Stimulated activated CD4-positive, alpha-beta T cell treated with anti-CD3 and anti-CD28 coated beads, TNF-alpha, amount 100 ng/mL, for 48 hours (primary cell): Measurements from ENCODE around the gene MAP3K5.

Source experiments
- DNase-seq, 3 donors: peaks; one replicate each; pipeline ENCODE4 v3.0.0-alpha.2; 2020; ENCODE audit warnings: low read depth in 3 of 3

Gene MAP3K5

DNA sequence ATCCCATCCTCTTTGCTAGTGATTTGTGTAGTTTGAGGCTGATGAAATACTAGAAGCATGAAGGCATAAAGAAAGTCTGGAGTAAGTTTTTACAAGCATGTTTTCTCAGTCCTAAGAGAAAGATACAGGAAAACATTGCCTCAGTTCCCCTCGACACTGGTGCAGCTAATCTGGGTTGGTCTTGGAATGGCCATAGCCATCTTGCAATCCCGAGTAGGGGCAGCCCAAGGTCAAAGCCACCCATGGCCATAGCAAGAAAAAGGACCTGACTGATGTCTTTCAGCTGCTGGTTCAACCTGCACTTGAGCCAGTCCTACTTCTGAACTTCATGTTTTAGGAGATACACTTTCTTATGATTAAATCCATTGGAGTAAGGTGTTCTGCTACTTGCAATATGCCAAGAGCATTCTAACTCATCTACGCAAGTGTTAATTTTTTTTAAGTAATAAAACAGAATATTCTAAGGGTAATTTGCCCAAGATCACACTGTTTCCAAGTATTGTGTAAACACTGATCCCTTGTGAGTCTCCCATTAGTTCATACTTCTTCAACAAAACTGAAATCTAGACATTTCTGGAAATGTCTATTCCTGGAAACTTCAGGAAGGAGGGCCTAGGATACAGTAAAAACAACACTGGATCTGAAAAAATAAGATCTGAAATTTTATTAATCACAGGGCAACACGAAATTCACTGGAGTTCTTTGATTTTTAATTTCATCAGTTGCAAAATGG is 108.9 kb downstream of the MAP3K5 start:
- no peak for DNase-seq

DNA sequence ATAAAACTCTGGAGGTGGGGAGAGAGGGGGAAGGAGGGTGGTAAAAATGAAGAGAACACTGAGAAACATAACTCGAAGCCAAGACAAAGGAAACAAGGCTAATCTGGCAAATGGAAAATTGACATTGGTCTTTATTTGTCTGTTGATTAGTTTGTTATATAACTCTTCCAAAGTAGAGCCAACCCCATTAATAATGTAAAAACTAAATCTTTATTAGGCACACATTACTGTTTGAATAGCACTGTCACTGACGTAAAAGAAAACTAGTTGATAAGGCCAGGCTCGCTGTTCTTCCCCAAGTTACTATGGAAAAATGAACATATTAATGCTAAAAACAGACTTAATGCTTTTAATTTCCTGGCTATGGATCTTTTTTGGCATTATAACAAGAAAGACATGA is 110.0 kb downstream of the MAP3K5 start:
- DNase-seq, result no peak

DNA sequence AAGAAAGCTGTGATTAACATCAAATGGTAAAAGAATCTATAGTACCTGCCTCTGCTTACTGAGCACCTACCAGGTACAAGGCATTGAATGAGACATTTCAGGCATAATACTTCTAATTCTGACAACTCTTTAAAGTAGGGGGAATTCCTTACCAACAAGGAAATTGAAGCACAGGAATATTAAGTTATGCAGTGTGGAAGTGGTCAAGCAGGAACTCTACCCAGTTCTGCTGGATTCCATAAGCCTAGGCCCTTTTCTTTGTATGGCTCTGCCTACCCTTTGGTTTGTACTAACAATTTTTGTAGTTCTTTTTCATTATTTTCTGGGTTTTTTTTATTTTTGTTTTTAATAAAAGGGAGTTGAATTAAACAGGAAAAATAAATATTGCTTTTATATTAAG is 114.5 kb downstream of the MAP3K5 start:
- no peak for DNase-seq

DNA sequence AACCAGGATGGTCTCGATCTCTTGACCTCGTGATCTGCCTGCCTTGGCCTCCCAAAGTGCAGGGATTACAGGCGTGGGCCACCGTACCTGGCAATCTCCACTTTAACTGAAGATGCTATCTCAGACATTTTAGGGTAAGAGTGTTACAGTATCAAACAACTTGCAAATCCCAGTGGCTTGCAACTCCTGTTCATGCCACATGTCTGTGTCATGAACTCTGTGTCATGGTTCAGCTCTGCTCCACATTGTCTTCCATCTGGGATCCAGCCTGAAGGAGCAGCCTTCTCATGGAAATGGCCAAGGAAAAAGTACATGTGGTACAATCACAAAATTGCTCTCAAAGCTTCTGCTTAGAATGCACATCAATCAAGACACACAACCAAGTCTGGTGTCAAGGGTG is 114.9 kb downstream of the MAP3K5 start:
- no peak for DNase-seq

DNA sequence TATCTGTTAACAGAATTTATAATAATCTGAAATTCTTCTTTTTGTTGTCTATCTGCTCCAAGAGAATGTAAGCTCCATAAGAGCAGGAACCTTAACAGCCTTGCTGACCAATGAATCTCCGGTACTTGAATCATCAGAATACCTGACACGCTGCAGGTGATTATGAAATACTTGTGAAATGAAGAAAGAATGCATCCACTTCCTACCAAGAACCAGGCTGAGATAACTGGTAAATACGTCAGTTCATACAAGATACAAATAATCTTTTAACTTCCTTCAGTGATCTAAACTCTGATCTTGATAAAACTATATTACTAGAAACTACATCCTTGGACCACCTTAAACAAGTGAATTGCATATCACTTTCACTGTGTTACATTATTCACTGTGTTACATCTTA is 116.2 kb downstream of the MAP3K5 start:
- no peak for DNase-seq

DNA sequence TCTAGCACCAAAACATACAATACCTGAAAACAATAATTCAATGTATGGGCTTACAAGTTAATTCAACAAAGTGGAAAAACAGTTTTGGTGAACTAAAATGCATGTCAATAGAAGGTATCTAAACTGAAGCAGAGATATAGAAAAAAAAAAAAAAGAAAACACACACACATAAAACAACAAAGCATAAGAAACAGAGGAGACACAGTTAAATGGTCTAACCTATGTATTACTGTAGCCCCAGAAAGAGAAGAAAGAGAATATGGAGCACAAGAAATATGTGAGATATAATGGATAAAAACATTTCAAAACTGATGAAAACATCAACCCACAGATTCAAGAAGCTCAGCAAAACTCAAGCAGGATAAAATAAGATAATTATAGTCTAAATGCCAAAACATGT is 118.7 kb downstream of the MAP3K5 start:
- no peak for DNase-seq

DNA sequence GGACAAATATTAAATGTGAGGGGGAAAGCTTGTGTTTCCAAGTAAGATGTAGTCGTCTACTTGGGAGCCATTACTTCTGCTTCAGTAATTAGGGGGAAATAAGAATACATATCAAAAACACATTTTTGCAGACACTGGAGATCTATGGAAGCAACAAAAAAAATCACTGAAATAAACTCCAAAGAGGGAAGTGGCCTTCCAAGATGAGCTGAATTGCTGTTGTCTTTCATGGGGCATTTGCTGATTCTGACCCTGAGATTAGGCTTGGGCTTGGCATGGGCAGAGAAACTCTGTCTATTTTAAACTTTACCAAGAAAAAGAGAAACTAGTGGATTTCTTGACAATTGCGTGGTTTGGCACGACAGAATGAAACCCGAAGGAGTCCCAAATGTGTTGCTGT is 120.1 kb downstream of the MAP3K5 start:
- no peak for DNase-seq

DNA sequence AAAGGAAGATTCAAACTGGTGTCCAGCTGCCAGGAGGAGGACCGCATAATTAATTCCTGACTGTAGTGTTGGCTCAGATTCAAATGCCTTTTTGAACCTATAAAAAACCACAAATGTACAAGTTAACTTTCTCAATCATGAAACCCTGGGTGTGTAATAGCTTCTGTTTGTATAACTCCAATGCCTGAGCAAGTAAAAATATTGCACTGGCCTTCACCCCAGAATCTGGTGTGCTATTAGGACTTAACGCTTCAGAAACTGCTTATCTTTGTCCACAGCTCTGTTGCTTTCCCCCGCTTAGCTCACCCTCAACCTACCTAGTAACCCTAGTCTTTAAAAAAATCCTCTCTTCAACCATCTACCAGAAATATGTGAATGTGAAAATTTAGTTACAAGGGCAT is 123.0 kb downstream of the MAP3K5 start:
- no peak for DNase-seq

DNA sequence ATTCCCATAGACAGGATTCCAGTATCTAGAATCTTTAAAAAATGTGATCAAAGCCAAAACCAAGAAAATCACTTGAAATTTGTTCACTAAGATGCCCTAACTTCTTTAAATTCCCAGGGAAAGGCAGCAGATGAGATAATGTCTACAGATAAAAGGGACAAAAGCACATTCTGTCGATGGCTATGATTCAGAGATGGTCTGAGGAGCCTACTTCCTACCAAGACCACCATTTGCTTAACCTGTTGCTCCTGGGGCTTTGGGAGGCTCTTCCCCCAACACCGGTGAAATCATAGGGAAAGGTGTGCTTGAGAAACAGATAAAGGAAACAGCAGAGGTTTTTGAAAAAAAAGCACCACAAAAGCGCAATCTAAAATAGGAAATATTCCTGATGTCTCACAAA is 123.7 kb downstream of the MAP3K5 start:
- DNase-seq, result no peak

DNA sequence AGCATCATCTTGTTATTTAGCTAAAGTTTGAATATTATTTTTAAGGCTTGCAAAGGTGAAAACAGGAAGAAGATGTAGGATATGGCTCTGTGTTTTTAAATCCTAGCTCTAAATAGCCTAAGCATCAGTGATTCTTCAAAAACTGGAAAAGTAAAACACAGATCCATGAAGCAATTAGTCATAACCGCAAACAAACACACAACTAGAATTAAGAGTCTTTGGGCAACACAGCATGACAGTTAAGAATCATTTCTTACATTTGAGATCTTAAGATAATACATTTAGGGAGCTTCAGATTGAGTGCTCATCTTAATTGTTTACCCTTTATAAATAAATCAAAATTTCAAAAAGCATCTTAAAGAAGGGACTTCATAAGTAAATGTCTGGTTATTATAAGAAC is 126.2 kb downstream of the MAP3K5 start:
- DNase-seq, result no peak

DNA sequence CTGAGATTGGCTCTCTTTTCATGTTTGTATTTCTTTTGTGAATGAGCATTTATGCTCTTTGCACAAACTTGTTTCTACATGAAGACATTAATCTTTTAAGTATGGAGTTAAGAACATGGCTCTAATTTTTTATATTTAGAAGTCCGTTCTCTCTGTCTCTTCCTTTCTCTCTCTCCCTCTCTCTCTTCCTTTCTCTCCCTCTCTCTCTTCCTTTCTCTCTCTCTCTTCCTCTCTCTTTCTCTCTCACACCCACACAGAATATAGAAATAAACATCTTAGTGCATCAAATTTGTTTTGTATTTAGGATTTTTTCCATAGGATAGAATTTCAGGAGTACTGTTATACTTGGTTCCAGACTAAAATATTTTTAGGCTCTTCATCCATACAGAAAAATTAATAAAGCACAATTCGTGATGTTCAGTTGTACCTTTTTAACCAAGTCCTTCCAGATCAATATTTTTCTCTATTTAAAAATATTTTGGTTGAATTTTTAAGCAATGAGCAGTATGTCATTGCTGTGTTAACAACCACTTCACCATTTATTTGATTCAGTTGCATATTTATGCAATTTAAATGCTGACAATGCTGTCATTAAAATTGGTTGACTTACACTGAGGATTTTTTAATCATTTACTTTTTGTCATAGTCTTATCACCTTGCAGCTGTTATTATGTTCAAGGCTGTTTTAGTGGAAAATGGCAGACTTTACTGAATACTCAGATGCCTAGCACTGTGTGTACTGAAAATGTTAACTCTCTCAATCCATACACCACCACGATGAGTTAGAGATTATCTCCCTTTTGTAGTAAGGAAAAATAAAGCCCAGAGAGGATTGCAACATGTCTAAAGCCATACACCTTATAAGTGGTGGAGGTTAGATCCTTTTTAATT is 129.7 kb downstream of the MAP3K5 start:
- DNase-seq, result no peak

DNA sequence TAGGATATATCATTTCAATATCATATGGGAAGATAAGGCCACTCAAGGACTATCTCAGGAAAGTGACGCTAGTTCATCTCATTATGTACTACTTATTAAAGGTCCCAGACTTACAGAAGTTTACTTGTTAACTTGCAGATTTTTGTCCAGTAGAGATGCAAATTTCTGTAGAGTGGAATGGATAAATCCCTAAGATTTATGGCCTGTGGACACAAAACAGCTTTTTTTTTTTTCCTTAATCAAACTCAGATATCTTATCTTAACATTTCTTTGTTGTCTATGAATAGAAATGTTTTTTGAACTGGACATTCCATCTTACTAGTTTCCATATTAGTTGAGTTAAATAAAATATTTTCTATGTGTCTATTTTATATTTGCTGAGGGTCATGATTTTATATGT is 131.6 kb downstream of the MAP3K5 start:
- DNase-seq, result no peak

DNA sequence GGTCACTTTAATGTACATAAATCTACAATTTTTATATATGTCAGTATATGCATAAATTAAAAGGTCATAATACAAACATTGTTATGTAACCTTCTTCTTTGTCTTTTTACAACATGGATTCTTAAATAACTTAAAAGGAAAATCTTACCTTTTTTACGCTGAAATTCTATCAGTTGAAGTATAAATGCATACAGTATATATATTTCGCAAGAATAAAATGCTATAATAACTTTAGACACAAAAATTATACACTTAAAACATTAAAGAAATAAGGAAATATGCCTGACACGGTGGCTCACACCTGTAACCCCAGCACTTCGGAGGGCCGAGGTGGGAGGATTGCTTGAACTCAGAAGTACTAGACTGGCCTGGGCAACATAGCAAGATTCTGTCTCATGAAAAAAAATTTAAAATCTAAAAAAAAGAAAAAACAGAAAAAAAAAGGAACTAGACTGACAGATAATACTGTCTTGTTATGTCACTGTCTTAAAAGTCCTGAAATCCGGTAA is 132.2 kb downstream of the MAP3K5 start:
- DNase-seq, result no peak

DNA sequence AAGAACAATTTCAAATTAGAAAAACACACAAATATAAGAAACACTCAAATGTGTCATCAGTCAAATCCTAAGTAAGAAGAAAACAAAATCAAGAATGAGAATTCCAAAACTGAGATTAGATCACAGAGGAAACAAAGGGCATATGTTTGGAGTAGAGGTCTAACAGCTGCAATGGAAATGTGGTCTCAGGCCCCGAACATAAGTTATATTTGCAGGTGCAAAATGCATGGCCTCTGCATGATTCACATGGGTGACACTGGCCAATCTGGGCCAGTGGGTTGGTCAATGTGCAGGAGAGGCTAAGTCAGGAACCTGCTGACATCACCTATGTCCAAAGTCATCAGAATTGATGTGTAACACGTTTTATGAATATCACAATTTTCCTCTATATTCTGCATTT is 133.6 kb downstream of the MAP3K5 start:
- DNase-seq, result no peak

DNA sequence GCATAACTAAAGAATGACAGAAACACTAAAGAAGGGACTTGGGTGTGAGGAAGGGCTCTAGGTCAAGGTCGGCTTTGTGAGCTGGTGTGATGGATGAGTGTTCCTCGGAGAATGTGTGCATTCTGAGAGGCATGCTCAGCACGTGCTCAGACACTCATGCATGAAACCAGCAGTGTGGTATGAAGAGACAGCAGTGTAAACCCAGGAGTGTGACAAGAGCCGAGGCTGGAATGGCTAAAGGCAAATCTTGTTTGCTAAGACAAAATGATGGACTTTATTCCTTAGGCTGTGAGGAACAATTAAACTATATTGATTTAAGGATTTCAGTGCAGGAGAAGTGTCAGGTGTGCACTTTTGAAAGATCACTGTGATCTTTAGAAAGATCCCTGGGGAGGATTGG is 134.6 kb downstream of the MAP3K5 start:
- DNase-seq, result no peak

DNA sequence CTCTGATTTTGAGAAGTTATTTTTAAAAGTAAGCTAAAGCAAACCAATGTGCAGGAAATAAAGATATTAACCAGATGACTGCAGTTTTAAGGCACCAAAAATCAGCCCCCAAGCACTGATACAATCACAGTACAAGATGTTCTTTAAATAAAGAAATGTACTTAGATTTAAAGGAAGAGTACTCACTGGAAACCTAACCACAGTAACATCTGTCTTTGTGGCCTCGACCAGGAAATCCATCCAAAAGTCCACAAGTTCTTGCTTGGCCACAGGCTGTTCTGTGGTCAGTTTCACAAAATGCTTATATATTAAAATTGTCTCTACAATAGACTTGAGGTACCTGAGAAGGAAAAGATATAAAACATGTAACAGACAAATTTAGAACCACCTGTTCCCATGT is 136.2 kb downstream of the MAP3K5 start:
- DNase-seq, result no peak

DNA sequence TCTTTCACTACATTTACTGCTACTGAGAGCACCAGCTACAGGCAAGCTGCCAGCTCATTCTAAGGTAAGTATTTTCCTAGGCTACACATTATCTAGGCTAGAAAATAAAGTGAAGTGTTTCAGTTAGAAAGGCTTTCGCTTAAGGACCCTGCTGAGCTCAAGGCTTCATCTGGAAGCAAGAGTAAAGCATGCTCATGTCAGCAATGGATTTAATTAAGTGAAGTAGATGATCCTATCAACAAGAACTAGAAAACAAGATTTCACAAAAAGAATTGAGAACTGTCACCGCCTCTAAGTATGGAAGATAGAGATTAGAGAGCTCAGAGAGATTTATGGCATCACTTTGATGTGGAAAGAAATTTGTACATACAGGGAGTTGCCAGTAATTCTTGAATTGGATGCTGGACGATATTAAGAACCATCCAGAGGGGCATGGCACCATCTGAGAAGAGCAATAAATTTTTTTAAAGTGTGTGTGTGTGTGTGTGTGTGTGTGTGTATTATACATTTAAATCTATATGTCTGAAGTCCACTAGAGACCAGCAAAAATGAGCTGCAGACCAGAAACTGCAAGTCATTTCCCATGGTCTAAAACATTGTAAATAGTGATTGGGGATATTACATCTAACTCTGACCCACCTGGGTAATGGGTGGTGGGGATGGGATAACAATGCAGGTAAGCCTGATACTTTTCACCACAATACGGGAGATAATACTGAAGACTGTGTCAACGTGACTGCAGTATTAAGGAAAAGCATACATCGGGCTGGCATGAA is 136.8 kb downstream of the MAP3K5 start:
- DNase-seq, result no peak

DNA sequence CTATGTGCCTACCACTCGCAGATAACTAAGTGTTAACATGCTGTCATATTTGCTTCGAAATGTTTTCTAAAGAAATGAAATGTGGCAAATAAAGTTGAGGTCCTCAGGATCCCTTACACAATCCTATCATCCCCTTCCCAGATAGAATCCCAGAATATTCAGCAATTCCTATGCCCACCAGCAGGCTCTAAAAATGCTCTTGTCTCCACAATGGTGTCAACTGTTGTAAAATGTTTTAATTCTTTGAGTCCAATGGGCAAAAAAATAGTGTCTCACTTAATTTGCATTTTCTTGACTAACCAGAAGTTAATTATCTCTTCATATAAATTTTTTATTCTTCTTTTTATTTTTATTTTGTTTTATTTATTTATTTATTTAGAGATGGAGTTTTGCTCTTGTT is 138.2 kb downstream of the MAP3K5 start:
- no peak for DNase-seq

DNA sequence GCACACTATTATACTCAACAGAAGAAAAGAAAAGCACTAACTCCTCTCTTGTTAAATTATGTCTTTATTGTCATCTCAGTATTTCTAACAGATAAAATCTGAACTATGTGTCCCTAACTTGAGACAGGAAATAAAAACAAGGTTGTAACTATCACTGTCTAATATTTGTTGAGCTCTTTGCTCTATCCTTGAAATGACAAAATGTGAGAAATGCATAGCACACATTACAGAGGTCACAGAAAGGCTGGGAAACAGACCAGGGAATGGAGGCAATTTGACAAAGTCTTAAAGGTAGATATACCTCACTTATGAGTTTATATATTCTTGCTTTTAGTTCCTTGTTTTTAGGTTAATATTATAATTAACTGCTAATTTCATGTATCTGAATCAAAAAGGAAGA is 139.6 kb downstream of the MAP3K5 start:
- DNase-seq, result no peak

DNA sequence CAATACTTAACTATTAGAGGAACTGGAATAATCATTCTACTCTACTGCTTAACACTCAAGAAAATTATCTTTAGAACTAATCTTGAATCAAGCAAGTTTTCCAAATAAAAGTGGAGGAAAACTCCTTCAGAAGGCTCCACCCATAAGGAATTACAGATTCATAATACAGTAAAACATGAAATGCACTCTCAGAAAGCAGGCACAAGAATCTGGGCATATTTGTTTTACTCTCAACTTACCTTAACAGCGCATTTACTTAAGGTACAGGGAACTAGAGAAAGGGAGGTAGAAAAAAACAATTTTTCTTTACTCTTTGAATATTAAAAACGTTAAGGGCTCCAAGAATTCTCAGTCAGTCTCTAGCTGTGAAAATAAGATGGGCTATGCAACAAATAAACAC is 140.3 kb downstream of the MAP3K5 start:
- DNase-seq, result no peak

DNA sequence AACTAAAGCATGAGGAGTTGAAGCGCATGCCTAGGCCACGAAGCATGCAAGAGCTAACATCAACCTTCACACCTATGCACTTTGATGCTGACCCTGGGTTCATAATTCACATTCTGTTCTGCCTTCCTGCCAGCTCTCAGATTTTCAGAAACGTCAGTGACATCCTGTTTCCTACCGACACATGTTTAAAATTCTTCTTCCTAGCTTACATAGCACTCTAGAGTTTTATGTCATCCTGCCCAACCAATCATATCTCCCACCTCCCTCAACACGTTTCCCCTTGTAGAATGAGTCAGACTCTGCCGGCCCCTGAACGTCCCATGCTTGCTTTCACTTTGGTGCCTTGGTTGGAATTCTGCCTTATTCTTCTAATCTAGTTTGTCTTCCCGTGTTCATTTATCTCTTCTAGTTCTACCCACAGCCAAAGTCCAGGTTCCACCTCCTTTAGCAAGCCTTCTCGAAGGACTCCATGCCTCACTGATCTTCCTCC is 144.9 kb downstream of the MAP3K5 start:
- peak in 2 of 3 donors; percentile 14 to 21 for DNase-seq

DNA sequence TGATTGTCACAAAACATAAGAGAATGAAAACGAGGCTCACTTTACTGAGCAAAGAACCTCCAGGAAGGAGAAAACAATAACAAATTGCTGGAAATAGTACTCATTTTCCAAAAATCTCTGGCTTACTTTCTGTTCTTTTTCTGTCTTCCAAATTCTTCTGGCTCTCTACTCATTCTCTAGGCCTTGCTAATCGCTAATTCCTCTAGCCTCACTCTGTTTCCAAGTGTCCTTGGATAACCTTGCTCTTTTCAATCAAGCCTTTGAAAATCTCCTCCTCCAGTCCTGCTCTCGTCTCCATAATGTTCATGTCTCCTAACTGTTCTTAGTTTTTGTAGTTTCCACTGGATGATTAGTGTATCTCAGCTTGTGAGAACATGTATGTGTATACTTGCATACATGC is 145.9 kb downstream of the MAP3K5 start:
- no peak for DNase-seq
